Panc1 (cell line): ENCODE data around the gene SMARCA2.

ENCODE experiments used
- CTCF ChIP-seq: fragments of 450-650 bp; IDR thresholded peaks from 2 replicates; pipeline ENCODE4 v1.5.1; 2017; ENCODE audit warnings: mild to moderate bottlenecking
- POLR2AphosphoS5 ChIP-seq: IDR thresholded peaks from 2 replicates; pipeline ENCODE4 v1.6.1; 2012; ENCODE audit warnings: mild to moderate bottlenecking, low read depth, low read length, moderate library complexity
- SIN3A ChIP-seq: IDR thresholded peaks from 2 replicates; pipeline ENCODE4 v1.6.1; 2012; ENCODE audit warnings: low read depth, mild to moderate bottlenecking, low read length, moderate library complexity, borderline replicate concordance; ENCODE audit not compliant: insufficient read depth
- TF ChIP-seq, protein P1 (sequence below), 2 experiments: IDR thresholded peaks; 2 replicates each; pipeline ENCODE4 v1.6.1; 2011 to 2012; ENCODE audit warnings: low read depth in 2 of 2, control low read depth in 1 of 2, low read length in 1 of 2, mild to moderate bottlenecking in 1 of 2, moderate library complexity in 1 of 2; ENCODE audit not compliant: insufficient read depth in 1 of 2

DNA sequence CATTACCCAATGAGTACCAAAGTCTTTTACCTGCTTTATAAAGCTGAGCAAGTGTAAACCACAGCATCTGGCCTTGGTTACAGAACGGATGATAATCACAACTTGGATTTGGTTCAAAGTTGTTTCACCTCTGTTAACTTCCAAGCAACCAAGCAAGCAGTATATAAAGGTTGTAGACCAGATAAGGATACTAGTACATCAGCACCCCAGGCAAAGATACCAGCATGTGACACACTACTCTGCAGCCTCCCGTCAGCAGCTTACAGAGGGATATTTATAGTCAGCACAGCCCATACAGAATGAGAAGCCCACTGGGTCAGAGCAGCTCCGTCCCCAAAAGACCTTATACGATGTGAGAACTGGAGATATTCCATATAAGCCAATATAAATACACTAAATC is 193.3 kb downstream of the SMARCA2 start:
- no peak for TF ChIP-seq CTCF
- no peak for TF ChIP-seq POLR2AphosphoS5
- TF ChIP-seq, protein P1, sequence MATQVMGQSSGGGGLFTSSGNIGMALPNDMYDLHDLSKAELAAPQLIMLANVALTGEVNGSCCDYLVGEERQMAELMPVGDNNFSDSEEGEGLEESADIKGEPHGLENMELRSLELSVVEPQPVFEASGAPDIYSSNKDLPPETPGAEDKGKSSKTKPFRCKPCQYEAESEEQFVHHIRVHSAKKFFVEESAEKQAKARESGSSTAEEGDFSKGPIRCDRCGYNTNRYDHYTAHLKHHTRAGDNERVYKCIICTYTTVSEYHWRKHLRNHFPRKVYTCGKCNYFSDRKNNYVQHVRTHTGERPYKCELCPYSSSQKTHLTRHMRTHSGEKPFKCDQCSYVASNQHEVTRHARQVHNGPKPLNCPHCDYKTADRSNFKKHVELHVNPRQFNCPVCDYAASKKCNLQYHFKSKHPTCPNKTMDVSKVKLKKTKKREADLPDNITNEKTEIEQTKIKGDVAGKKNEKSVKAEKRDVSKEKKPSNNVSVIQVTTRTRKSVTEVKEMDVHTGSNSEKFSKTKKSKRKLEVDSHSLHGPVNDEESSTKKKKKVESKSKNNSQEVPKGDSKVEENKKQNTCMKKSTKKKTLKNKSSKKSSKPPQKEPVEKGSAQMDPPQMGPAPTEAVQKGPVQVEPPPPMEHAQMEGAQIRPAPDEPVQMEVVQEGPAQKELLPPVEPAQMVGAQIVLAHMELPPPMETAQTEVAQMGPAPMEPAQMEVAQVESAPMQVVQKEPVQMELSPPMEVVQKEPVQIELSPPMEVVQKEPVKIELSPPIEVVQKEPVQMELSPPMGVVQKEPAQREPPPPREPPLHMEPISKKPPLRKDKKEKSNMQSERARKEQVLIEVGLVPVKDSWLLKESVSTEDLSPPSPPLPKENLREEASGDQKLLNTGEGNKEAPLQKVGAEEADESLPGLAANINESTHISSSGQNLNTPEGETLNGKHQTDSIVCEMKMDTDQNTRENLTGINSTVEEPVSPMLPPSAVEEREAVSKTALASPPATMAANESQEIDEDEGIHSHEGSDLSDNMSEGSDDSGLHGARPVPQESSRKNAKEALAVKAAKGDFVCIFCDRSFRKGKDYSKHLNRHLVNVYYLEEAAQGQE (IDR thresholded peaks at IDR 0.05; ENCODE audit: insufficient read depth in 1 of 2, low read depth in 2 of 2, low read length in 1 of 2) = no peak
- TF ChIP-seq SIN3A = no peak
